Epithelial cell of proximal tubule (primary cell): ENCODE measurements around the gene CLECL1. TPM values are rescaled to one million over a fixed set of nuclear protein-coding genes. Genes with fewer than 3 reads are reported as not detected.
"Not testable (repeated sequence)": the region's sequence is repeated elsewhere in the genome, so short reads cannot be mapped to it uniquely, and the experiment has no call there.

Source experiments
- DNase-seq: peaks from one replicate; pipeline ENCODE4 v3.0.0-alpha.2; 2011; ENCODE audit warnings: low read depth
- H3K4me3 ChIP-seq: 2 replicates; pipeline ENCODE4 v1.5.1; 2011; ENCODE audit warnings: low read depth, mild to moderate bottlenecking, low read length
- CTCF ChIP-seq: conservative IDR thresholded peaks from 2 replicates; pipeline ENCODE4 v1.5.1; 2012; ENCODE audit warnings: low read depth, mild to moderate bottlenecking, low read length
- total RNA-seq: library from RNA; depleted of rRNA; stranded (reverse); fragments of >200 nt; gene quantifications from 2 replicates; pipeline ENCODE4 v1.2.3, GENCODE V29; 2015

The CLECL1 gene
- total RNA-seq, 1 donor from 2014 or later = not detected

DNA sequence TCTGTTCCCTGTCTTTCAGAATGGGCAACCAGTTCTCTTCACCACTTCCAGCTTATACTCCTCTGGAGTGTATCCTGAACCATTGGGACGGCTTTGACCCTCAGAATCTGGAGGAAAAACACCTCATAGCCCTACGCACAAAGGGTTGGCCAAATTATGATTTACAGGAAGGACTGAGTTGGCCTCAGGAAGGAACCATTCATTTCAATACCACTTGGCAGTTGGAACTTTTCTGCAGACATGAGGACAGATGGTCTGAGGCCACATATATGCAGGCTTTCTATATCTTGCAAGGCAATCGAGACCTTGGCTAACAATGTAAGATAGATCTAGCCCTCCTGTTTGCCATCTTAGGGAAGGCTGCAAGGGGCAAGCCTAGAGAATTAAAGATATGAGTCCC, 24.0 kb downstream of the CLECL1 start:
- no peak for DNase-seq
- no peak overlapping the region for H3K4me3 ChIP-seq

GRCh38 chr12:9707864-9708808, 24.8 kb downstream of the CLECL1 start:
- DNase-seq = no peak
- no peak overlapping the region for H3K4me3 ChIP-seq
- TF ChIP-seq CTCF = peak; percentile 90

More for the DNA sequence above, 24.0 kb downstream of the CLECL1 start:
- no peak for TF ChIP-seq CTCF

DNA sequence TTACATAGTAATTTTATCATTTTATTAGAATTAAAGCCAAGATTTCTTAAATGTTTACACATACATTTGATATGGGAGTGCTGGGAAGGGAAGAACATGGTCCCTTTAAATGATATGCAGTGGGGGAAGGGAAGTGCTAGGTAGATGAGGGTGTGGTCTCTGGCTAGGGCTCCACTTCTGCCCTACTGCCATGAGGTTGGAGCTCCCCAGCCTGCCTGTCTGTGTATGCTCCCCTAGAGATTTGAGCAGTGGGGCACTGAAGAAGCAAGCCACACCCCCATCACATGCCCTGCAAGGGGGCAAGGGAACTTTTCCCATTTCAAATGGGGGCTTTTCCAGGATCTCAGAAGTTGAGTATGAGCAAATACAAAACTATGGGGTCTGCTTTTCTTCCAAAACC, 25.5 kb downstream of the CLECL1 start:
- DNase-seq = no peak
- no peak overlapping the region for H3K4me3 ChIP-seq
- no peak for TF ChIP-seq CTCF

DNA sequence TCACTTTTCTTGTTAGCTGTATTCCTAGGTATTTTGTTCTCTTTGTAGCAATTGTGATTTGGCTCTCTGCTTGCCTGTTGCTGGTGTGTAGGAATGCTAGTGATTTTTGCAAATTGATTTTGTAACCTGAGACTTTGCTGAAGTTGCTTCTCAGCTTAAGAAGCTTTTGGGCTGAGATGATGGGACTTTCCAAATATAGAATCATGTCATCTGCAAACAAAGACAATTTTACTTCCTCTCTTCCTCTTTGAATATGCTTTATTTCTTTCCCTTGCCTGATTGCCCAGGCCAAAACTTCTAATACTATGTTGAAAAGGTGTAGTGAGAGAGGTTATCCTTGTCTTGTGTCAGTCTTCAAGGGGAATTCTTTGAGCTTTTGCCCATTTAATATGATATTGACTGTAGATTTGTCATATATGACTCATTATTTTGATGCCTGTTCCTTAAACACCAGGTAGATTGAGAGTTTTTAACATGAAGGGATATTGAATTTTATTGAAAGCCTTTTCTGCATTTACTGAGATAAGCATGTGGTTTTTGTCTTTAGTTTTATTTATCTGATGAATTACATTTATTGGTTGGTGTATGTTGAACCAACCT, 26.7 kb downstream of the CLECL1 start:
- no peak for DNase-seq
- H3K4me3 ChIP-seq = no peak overlapping the region
- TF ChIP-seq CTCF = no peak

DNA sequence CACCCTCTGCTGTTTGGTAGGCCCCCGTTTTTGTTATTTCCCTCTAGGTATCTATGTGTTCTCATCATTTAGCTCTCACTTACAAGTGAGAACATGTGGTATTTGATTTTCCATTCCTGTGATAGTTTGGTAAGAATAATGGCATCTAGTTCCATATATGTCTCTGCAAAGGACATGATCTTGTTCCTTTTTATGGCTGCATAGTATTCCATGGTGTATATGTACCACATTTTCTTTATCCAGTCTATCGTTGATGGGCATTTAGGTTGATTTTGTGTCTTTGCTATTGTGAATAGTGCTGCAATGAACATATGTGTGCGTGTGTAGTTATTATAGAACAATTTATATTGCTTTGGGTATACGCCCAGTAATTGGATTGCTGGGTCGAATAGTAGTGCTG, 28.3 kb downstream of the CLECL1 start:
- H3K4me3 ChIP-seq, DNase-seq: not testable (repeated sequence)

- TF ChIP-seq CTCF = no peak
- H3K4me3 ChIP-seq = no peak overlapping the region
- no peak for DNase-seq
Measured at GRCh38 chr12:9702255-9702654, 30.6 kb downstream of the CLECL1 start.

- no peak for TF ChIP-seq CTCF
Measured at GRCh38 chr12:9701380-9702154, 31.3 kb downstream of the CLECL1 start.

More at GRCh38 chr12:9701380-9702154, 31.3 kb downstream of the CLECL1 start:
- no peak for DNase-seq
- H3K4me3 ChIP-seq = no peak overlapping the region
